Breast epithelium (tissue), 3 donors: ENCODE measurements around the gene RYR3.

ENCODE experiments used
- POLR2A ChIP-seq: fragments of 450-650 bp; IDR thresholded peaks from one replicate; pipeline ENCODE4 v1.6.1; 2016; ENCODE audit warnings: antibody characterized with exemption, mild to moderate bottlenecking, moderate library complexity
- POLR2AphosphoS5 ChIP-seq, 3 donors: sonication (generic); formaldehyde crosslinking; IDR thresholded peaks; one replicate each; pipeline ENCODE4 v1.6.1; 2017; ENCODE audit warnings: antibody characterized with exemption in 3 of 3
- TF ChIP-seq, protein P1 (sequence below), 3 donors: fragments of 450-650 bp; IDR thresholded peaks; one replicate each; pipeline ENCODE4 v1.5.1; 2016 to 2017; ENCODE audit warnings: antibody characterized with exemption in 3 of 3, mild to moderate bottlenecking in 3 of 3, moderate library complexity in 3 of 3

DNA sequence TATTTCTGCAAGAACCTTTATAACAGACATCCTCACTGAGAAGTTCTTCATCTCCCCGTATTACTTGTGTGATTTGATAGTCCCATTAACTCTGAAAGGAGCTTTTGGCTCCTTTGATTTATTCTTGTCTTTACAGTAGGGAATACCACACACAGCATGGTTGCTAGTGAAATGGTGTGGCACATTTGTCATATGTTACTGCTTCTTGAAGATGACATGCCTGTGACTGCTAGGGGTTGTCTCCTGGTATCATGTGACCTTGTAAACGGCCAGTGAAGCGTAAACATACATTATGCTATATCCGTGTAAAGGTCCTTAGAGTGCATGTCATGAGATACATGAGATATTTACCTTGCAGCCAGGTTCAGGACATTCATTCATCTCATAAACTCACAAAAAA, 197.9 kb downstream of the RYR3 start:
- TF ChIP-seq, protein P1, sequence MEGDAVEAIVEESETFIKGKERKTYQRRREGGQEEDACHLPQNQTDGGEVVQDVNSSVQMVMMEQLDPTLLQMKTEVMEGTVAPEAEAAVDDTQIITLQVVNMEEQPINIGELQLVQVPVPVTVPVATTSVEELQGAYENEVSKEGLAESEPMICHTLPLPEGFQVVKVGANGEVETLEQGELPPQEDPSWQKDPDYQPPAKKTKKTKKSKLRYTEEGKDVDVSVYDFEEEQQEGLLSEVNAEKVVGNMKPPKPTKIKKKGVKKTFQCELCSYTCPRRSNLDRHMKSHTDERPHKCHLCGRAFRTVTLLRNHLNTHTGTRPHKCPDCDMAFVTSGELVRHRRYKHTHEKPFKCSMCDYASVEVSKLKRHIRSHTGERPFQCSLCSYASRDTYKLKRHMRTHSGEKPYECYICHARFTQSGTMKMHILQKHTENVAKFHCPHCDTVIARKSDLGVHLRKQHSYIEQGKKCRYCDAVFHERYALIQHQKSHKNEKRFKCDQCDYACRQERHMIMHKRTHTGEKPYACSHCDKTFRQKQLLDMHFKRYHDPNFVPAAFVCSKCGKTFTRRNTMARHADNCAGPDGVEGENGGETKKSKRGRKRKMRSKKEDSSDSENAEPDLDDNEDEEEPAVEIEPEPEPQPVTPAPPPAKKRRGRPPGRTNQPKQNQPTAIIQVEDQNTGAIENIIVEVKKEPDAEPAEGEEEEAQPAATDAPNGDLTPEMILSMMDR (IDR thresholded peaks at IDR 0.05) = no peak
- TF ChIP-seq POLR2AphosphoS5 (IDR thresholded peaks at IDR 0.05) = no peak
- no peak for TF ChIP-seq POLR2A
